WTC11 (cell line): ENCODE results near the gene GPC5. TPM values are rescaled to one million over a fixed set of nuclear protein-coding genes. Genes with fewer than 3 reads are reported as not detected.

ENCODE experiments used
- ATAC-seq: fragments of 200-7000 bp; cut with Tn5 transposase; 2 replicates; pipeline ENCODE4 v1.10.0; 2021; ENCODE audit warnings: mild to moderate bottlenecking, moderate library complexity
- CTCF ChIA-PET: fragments of 300-600 bp; sonication (Branson Sonifier 250); formaldehyde crosslinking; loops from one replicate; lab custom pipeline; 2021; ENCODE audit warnings: antibody characterized with exemption; lab: Charles Lee
- POLR2A ChIA-PET: fragments of 350-600 bp; sonication (Branson Sonifier 250); formaldehyde crosslinking; loops from one replicate; lab custom pipeline; 2021; ENCODE audit warnings: antibody characterized with exemption; lab: Charles Lee
- DNase-seq: peaks from one replicate; pipeline ENCODE4 v3.0.0; 2021; ENCODE audit warnings: low spot score
- H3K27ac Mint-ChIP-seq: 2 replicates; pipeline ENCODE4 v1.8.0; 2021; ENCODE audit warnings: mixed read lengths
- H3K27me3 Mint-ChIP-seq: 2 replicates; pipeline ENCODE4 v1.8.0; 2021; ENCODE audit warnings: low read depth, mild to moderate bottlenecking, moderate library complexity, mixed read lengths
- H3K36me3 Mint-ChIP-seq: 2 replicates; pipeline ENCODE4 v1.8.0; 2021; ENCODE audit warnings: mixed read lengths
- H3K4me1 Mint-ChIP-seq: 2 replicates; pipeline ENCODE4 v1.8.0; 2022; ENCODE audit warnings: mixed read lengths
- H3K4me3 Mint-ChIP-seq: 2 replicates; pipeline ENCODE4 v1.8.0; 2021; ENCODE audit warnings: mild to moderate bottlenecking, moderate library complexity, mixed read lengths
- H3K9me3 Mint-ChIP-seq: 2 replicates; pipeline ENCODE4 v1.8.0; 2021; ENCODE audit warnings: mixed read lengths
- CBFB ChIP-seq: sonication (generic); formaldehyde crosslinking; IDR thresholded peaks from 2 replicates; pipeline ENCODE4 v1.8.1; 2022; ENCODE audit warnings: mild to moderate bottlenecking, low read depth, missing genetic modification reagents
- CREB1 ChIP-seq: sonication (generic); formaldehyde crosslinking; IDR thresholded peaks from 2 replicates; pipeline ENCODE4 v1.8.0; 2023; ENCODE audit warnings: mild to moderate bottlenecking, missing genetic modification reagents
- FOXP4 ChIP-seq: sonication (generic); formaldehyde crosslinking; IDR thresholded peaks from 2 replicates; pipeline ENCODE4 v1.8.0; 2022; ENCODE audit warnings: mild to moderate bottlenecking, missing genetic modification reagents
- NFYB ChIP-seq: sonication (generic); formaldehyde crosslinking; conservative IDR thresholded peaks from 2 replicates; pipeline ENCODE4 v1.8.0; 2022; ENCODE audit warnings: low read depth, missing genetic modification reagents
- OVOL2 ChIP-seq: fragments of 250-450 bp; sonication (Bioruptor Pico); IDR thresholded peaks from 2 replicates; pipeline ENCODE4 v1.9.0; 2021; ENCODE audit warnings: mild to moderate bottlenecking, borderline replicate concordance
- SOX15 ChIP-seq: fragments of 250-450 bp; sonication (Bioruptor Pico); IDR thresholded peaks from 2 replicates; pipeline ENCODE4 v1.9.0; 2021; ENCODE audit warnings: mild to moderate bottlenecking
- TCF7 ChIP-seq: sonication (generic); formaldehyde crosslinking; IDR thresholded peaks from 2 replicates; pipeline ENCODE4 v1.8.0; 2022; ENCODE audit warnings: mild to moderate bottlenecking, low read depth, missing genetic modification reagents, moderate library complexity
- TEAD1 ChIP-seq: sonication (generic); formaldehyde crosslinking; IDR thresholded peaks from 2 replicates; pipeline ENCODE4 v1.8.0; 2022; ENCODE audit warnings: mild to moderate bottlenecking, missing genetic modification reagents
- ZNF121 ChIP-seq: sonication (generic); formaldehyde crosslinking; IDR thresholded peaks from 2 replicates; pipeline ENCODE4 v1.8.0; 2023; ENCODE audit warnings: missing genetic modification reagents
- total RNA-seq: library from RNA; stranded (reverse); gene quantifications from 3 replicates; pipeline ENCODE4 v1.2.3, GENCODE V29; 2021
- TF ChIP-seq, protein P1 (sequence below): fragments of 250-450 bp; sonication (Bioruptor Pico); conservative IDR thresholded peaks from 2 replicates; pipeline ENCODE4 v1.9.0; 2021; ENCODE audit warnings: mild to moderate bottlenecking
- TF ChIP-seq, protein P2 (sequence below): sonication (generic); formaldehyde crosslinking; conservative IDR thresholded peaks from 2 replicates; pipeline ENCODE4 v1.8.1; 2022; ENCODE audit warnings: mild to moderate bottlenecking, missing genetic modification reagents
- TF ChIP-seq, protein P3 (sequence below): fragments of 200-600 bp; IDR thresholded peaks from 2 replicates; pipeline ENCODE4 v1.8.0; 2022; ENCODE audit warnings: antibody characterized with exemption

GPC5 gene
- total RNA-seq, 1 experiment from 2014 or later: 0.46 TPM

GRCh38 chr13:91719033-91719432 is 320.6 kb downstream of the GPC5 start:
- no peaks in the 10 kb centered on the region for H3K36me3 Mint-ChIP-seq
- H3K9me3 Mint-ChIP-seq: no peaks in the 10 kb centered on the region
- ATAC-seq (peak; percentile 50; the same call in 1 of the 2 replicates), DNase-seq (no peak)
- TF ChIP-seq, protein P1, sequence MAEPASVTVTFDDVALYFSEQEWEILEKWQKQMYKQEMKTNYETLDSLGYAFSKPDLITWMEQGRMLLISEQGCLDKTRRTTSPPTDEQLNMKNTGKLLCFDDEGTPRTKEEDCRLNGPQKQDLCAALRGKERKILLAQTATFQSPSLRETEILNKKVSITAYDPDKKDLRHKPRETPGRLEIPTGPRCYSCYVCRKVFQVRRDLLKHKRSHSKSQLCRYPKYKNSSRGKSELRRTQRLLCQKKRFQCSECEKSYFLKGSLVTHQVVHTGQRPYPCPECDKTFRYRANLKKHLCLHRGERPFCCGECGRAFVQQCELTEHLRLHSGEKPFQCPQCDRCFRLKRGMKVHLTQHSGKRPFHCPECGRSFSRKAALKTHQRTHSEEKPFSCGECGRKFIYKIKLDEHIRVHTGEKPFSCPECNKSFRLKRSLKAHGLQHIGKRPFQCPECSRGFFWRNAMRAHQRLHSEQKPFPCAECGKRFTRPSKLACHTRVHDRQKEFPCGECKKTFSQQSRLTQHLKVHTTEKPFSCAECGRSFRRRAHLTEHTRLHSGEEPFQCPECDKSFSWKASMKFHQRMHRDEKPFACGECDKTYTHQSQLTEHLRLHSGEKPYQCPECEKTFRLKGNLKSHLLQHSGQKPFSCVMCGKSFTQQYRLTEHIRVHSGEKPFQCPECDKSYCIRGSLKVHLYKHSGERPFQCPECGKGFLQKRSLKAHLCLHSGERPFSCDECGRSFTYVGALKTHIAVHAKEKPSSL (CRISPR knock-in tag): no peak
- peaks cover 24% of the 10 kb centered on the region for H3K4me1 Mint-ChIP-seq
- POLR2A ChIA-PET: no interaction called here
- H3K27ac Mint-ChIP-seq: no peak overlapping the region
- H3K27me3 Mint-ChIP-seq: no peaks in the 10 kb centered on the region
- H3K4me3 Mint-ChIP-seq: no peak overlapping the region
- CTCF ChIA-PET: no interaction called here

DNA sequence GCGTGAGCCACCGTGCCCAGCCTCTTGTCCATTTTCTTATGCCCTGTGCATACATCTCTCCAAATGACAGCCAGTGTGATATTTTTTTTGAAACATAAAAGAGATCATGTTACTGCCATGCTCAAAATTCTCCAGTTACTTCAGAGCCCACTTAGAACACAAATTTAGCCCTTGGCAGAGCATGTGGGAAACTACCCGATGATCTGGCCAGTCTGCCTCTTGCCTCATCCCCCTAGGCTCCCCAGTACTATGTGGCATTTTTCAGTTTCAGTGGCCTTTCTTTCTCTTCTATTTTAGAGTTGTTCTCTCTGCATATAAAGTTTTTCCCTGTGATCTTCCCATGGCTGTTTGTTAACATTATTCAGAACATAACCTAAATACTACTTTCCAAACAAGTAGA is 323.0 kb downstream of the GPC5 start:
- no peak for DNase-seq
- no peaks in the 10 kb centered on the region for H3K36me3 Mint-ChIP-seq
- POLR2A ChIA-PET: no interaction called here
- no peak for ATAC-seq
- no peak overlapping the region for H3K27ac Mint-ChIP-seq
- no peak overlapping the region for H3K4me3 Mint-ChIP-seq
- CTCF ChIA-PET: interaction anchor here (0.8 to 1.7 kb wide), 4 partner anchors 9 to 340 kb away, joined by 3 to 7 read pairs (median 4); no protein-coding TSS in a partner anchor
- no peak for TF ChIP-seq SOX15 (CRISPR knock-in tag)
- no peak for TF ChIP-seq CREB1 (CRISPR knock-in tag)
- no peak for TF ChIP-seq OVOL2 (CRISPR knock-in tag)
- TF ChIP-seq NFYB: no peak
- no peak for TF ChIP-seq ZNF121 (CRISPR knock-in tag)
- TF ChIP-seq TEAD1 (CRISPR knock-in tag): no peak
- TF ChIP-seq FOXP4 (CRISPR knock-in tag): no peak
- TF ChIP-seq CBFB (CRISPR knock-in tag): no peak
- TF ChIP-seq, protein P2, sequence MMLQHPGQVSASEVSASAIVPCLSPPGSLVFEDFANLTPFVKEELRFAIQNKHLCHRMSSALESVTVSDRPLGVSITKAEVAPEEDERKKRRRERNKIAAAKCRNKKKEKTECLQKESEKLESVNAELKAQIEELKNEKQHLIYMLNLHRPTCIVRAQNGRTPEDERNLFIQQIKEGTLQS (CRISPR knock-in tag): no peak
- TF ChIP-seq, protein P3, sequence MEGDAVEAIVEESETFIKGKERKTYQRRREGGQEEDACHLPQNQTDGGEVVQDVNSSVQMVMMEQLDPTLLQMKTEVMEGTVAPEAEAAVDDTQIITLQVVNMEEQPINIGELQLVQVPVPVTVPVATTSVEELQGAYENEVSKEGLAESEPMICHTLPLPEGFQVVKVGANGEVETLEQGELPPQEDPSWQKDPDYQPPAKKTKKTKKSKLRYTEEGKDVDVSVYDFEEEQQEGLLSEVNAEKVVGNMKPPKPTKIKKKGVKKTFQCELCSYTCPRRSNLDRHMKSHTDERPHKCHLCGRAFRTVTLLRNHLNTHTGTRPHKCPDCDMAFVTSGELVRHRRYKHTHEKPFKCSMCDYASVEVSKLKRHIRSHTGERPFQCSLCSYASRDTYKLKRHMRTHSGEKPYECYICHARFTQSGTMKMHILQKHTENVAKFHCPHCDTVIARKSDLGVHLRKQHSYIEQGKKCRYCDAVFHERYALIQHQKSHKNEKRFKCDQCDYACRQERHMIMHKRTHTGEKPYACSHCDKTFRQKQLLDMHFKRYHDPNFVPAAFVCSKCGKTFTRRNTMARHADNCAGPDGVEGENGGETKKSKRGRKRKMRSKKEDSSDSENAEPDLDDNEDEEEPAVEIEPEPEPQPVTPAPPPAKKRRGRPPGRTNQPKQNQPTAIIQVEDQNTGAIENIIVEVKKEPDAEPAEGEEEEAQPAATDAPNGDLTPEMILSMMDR: no peak
- no peaks in the 10 kb centered on the region for H3K27me3 Mint-ChIP-seq
- peaks cover 19% of the 10 kb centered on the region for H3K4me1 Mint-ChIP-seq
- no peaks in the 10 kb centered on the region for H3K9me3 Mint-ChIP-seq

DNA sequence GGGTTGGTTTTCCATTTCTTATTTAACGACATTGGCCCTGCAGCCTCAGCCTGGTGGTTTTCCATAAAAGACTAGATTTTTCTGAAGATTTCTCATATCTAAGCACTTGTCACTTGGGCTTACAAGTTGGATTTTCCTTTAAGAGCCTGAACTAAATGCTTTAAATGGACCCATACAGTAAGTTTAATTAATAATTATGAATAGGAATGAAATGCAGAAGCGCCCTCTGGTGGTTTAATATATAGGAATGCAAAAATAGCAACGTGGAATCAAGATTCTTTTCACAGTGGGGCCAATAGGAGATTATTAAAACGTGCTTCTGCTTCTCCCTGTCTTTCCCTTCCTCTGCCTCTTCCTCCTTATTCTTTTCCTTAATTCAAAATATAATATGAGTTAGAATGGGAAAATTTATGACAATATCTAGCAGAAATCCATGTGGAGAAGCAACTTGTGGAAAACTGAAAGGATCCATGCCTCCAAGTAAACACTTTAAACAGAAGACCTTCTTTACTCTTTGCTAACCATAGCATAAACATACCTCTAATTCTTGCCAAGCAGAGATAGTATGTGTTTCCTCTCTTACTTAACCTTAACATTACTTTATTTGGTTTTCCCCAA is 324.0 kb downstream of the GPC5 start:
- H3K36me3 Mint-ChIP-seq: no peaks in the 10 kb centered on the region
- TF ChIP-seq, protein P3: peak; percentile 60
- no peak for TF ChIP-seq TCF7 (CRISPR knock-in tag)
- no peak overlapping the region for H3K27ac Mint-ChIP-seq
- CTCF ChIA-PET: interaction anchor here (0.8 to 1.7 kb wide), 4 partner anchors 8 to 341 kb away, joined by 3 to 7 read pairs (median 4); no protein-coding TSS in a partner anchor
- DNase-seq: no peak
- peaks cover 12% of the 10 kb centered on the region for H3K4me1 Mint-ChIP-seq
- POLR2A ChIA-PET: no interaction called here
- no peak for ATAC-seq
- no peaks in the 10 kb centered on the region for H3K9me3 Mint-ChIP-seq
- H3K27me3 Mint-ChIP-seq: no peaks in the 10 kb centered on the region
- no peak overlapping the region for H3K4me3 Mint-ChIP-seq
